Fibroblast of pulmonary artery (primary cell): ENCODE results near the gene ACOXL.

ENCODE experiments used
- DNase-seq: peaks from one replicate; pipeline ENCODE4 v3.0.0-alpha.2; 2010; ENCODE audit warnings: low read depth
- H3K4me3 ChIP-seq: replicated peaks from 2 replicates; pipeline ENCODE4 v1.5.1; 2011; ENCODE audit warnings: low read depth, mild to moderate bottlenecking, control low read depth, low read length, moderate library complexity
- CTCF ChIP-seq: IDR thresholded peaks from 2 replicates; pipeline ENCODE4 v1.5.1; 2011; ENCODE audit warnings: mild to moderate bottlenecking, control low read depth, low read length, inconsistent platforms; ENCODE audit errors: missing control alignments

The ACOXL gene

GRCh38 chr2:110860630-110861029, 128.3 kb downstream of the ACOXL start:
- no peak for TF ChIP-seq CTCF
- no peak overlapping the region for H3K4me3 ChIP-seq
- DNase-seq: no peak

- no peak overlapping the region for H3K4me3 ChIP-seq
- no peak for TF ChIP-seq CTCF
- no peak for DNase-seq
Measured at GRCh38 chr2:110861616-110862260, 129.4 kb downstream of the ACOXL start.

- TF ChIP-seq CTCF: no peak
- H3K4me3 ChIP-seq: no peak overlapping the region
- no peak for DNase-seq
Measured at GRCh38 chr2:110863726-110864125, 131.4 kb downstream of the ACOXL start.

DNA sequence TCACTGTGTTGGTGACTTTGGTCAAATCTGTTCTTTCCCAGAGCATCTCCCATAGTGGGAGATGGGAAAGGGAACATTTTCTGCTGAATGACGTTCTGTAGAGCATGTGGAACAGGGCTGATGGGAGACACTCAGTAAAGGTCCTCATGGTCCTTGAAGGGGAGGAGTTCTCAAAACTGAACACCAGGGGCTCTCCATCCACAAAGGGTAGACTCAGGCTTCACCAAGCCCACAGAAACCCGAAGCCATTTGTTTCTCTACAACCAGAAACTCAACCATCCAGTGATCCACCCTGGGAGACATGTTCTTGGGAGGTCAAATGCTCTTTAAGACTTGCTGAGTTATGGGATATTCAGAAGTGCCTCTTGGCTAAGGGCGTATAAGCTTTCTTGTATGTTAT, 131.8 kb downstream of the ACOXL start:
- H3K4me3 ChIP-seq: no peak overlapping the region
- DNase-seq: no peak
- TF ChIP-seq CTCF: no peak

DNA sequence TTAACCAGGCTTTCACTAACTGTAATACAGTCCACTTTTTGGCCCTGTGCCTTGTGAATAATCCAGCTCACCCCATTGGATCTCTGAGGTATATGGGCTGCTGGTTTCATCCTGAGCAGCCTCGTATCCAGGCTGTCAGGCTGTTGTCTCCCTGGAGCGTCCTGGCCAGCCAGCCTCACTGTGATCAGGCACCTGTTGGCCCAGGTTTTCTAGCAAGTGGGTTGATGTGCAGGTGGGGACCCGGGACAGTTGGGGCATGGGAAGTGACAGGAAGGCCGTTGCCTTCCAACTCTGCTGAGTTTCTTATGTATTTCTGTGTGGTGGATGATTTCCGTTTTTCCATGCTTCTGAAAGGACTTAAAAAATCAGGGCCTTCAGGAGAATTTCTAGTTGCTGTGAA, 132.4 kb downstream of the ACOXL start:
- no peak for DNase-seq
- no peak overlapping the region for H3K4me3 ChIP-seq
- no peak for TF ChIP-seq CTCF

GRCh38 chr2:110865188-110865587, 132.8 kb downstream of the ACOXL start:
- H3K4me3 ChIP-seq: no peak overlapping the region

More at GRCh38 chr2:110865188-110865587, 132.8 kb downstream of the ACOXL start:
- TF ChIP-seq CTCF: no peak
- DNase-seq: no peak
